Activated CD4-positive, alpha-beta T cell treated with anti-CD3 and anti-CD28 coated beads, Interleukin-2, amount 50 U/mL, for 1 hour (primary cell): ENCODE measurements around the gene NECAP2.
"Not testable (repeated sequence)": the region's sequence is repeated elsewhere in the genome, so short reads cannot be mapped to it uniquely, and the experiment has no call there.

Experiments
- DNase-seq: peaks from one replicate; pipeline ENCODE4 v3.0.0-alpha.2; 2020

Gene NECAP2

GRCh38 chr1:16462773-16463330, 22.3 kb downstream of the NECAP2 start:
- DNase-seq = no peak

- no peak for DNase-seq
These were observed 24.5 kb downstream of the NECAP2 start for GRCh38 chr1:16464917-16465625.

- DNase-seq = no peak
These were observed 28.0 kb downstream of the NECAP2 start for GRCh38 chr1:16468558-16468957.

GRCh38 chr1:16474166-16474800, 33.8 kb downstream of the NECAP2 start:
- no peak for DNase-seq

GRCh38 chr1:16474891-16475290, 34.4 kb downstream of the NECAP2 start:
- not testable (repeated sequence) for DNase-seq

GRCh38 chr1:16475771-16476770, 35.5 kb downstream of the NECAP2 start:
- DNase-seq = not testable (repeated sequence)

- no peak for DNase-seq
These were observed 37.6 kb downstream of the NECAP2 start for GRCh38 chr1:16478091-16478490.

- not testable (repeated sequence) for DNase-seq
These were observed 42.6 kb downstream of the NECAP2 start for GRCh38 chr1:16483146-16483545.

GRCh38 chr1:16483639-16484500, 43.3 kb downstream of the NECAP2 start:
- not testable (repeated sequence) for DNase-seq

- DNase-seq = no peak
These were observed 43.9 kb downstream of the NECAP2 start for GRCh38 chr1:16484501-16484835.

GRCh38 chr1:16484931-16485330, 44.4 kb downstream of the NECAP2 start:
- no peak for DNase-seq

- DNase-seq = not testable (repeated sequence)
These were observed 45.8 kb downstream of the NECAP2 start for GRCh38 chr1:16486316-16486715.

GRCh38 chr1:16487011-16487410, 46.5 kb downstream of the NECAP2 start:
- DNase-seq = not testable (repeated sequence)

- not testable (repeated sequence) for DNase-seq
These were observed 48.8 kb downstream of the NECAP2 start for GRCh38 chr1:16489195-16489880.

GRCh38 chr1:16491056-16491675, 50.6 kb downstream of the NECAP2 start:
- no peak for DNase-seq

- DNase-seq = not testable (repeated sequence)
These were observed 52.4 kb downstream of the NECAP2 start for GRCh38 chr1:16492937-16493336.

GRCh38 chr1:16493731-16494130, 53.2 kb downstream of the NECAP2 start:
- DNase-seq = not testable (repeated sequence)

GRCh38 chr1:16497474-16497904, 57.0 kb downstream of the NECAP2 start:
- not testable (repeated sequence) for DNase-seq

- DNase-seq = not testable (repeated sequence)
These were observed 57.5 kb downstream of the NECAP2 start for GRCh38 chr1:16498047-16498446.

GRCh38 chr1:16498573-16499413, 58.3 kb downstream of the NECAP2 start:
- peak; percentile 80 for DNase-seq
